ENCODE results near the gene FXYD1. TPM values are rescaled to one million over a fixed set of nuclear protein-coding genes. Genes with fewer than 3 reads are reported as not detected.

FXYD1 gene
- total and polyA plus RNA-seq, 10 donors = 0.83 to 18.1 (median 10.8) TPM; not detected in 1

DNA sequence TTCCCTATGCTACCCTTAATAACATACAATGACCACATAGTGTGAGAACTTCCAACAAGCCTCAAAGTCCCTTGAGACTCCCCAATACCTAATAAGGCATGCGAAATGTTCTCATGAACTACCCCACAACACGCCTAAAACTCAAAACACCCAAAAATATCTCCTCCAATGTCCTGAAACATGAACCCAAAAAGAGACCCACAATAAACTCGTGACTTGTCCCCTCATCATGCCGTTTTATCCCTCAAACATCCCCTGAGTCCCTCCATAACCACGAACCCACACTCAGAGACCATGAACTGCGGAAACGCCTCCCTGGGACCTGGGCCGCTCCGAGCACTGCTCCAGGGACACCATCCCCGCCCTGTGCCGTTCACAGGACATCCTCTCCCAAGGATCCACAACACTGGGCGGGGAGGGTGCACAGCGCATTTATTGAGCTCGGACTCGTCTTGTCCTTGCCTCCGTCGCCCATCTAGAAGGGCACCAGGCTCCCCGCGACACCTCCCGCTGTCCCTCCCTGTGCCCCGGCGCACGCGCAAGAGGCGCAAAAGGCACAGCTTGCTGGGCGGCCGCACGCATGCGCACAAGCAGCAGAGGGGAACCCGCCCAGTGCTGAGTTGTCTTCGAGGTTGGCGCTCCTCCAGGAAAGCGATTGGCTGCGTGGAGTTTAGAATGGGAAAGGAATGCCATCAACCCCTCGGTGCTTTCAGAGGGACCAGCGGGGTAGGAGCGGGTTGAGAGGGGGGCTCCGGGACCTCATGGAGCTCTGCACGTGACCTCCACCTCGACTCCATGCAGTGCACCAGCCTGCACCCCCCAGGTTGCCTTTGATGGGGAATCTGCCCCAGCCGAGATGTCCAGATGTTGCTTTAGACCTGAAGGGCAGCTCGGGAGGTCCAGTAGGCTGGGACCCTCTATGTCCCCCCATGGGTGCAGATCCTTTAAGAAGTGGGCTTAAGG is 14.2 kb upstream of the FXYD1 start:
- H3K27ac ChIP-seq = peak overlapping the region; percentile 48 to 90 (median 84)
- TF ChIP-seq POLR2A (IDR thresholded peaks at IDR 0.05) (peak in 1 of 3 donors; percentile 15), POLR2AphosphoS5 (IDR thresholded peaks at IDR 0.05) (peak; percentile 97 to 99 (median 98))
- TF ChIP-seq, protein P1, sequence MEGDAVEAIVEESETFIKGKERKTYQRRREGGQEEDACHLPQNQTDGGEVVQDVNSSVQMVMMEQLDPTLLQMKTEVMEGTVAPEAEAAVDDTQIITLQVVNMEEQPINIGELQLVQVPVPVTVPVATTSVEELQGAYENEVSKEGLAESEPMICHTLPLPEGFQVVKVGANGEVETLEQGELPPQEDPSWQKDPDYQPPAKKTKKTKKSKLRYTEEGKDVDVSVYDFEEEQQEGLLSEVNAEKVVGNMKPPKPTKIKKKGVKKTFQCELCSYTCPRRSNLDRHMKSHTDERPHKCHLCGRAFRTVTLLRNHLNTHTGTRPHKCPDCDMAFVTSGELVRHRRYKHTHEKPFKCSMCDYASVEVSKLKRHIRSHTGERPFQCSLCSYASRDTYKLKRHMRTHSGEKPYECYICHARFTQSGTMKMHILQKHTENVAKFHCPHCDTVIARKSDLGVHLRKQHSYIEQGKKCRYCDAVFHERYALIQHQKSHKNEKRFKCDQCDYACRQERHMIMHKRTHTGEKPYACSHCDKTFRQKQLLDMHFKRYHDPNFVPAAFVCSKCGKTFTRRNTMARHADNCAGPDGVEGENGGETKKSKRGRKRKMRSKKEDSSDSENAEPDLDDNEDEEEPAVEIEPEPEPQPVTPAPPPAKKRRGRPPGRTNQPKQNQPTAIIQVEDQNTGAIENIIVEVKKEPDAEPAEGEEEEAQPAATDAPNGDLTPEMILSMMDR (IDR thresholded peaks at IDR 0.05 in 8 of 11, conservative IDR thresholded peaks at IDR 0.05 in 3 of 11) = no peak
- H3K4me1 ChIP-seq = peaks cover 9 to 45% (median 30%) of the 10 kb centered on the region in 6 donors
- no peaks in the 10 kb centered on the region for H3K9me3 ChIP-seq
- no peaks in the 10 kb centered on the region for H3K36me3 ChIP-seq
- DNase-seq = peak; percentile 95
- H3K27me3 ChIP-seq (replicated peaks in 1 of 7) = no peaks in the 10 kb centered on the region
- WGBS, 5 donors = 10 to 20% (median 15%) methylated on average over 23 to 42 of the region's 42 CpGs
- intact Hi-C loops (cut with DNase I; ENCODE audit: low total_unique reads) = no loop called here
- peak overlapping the region; percentile 30 to 75 (median 46) for H3K4me3 ChIP-seq

DNA sequence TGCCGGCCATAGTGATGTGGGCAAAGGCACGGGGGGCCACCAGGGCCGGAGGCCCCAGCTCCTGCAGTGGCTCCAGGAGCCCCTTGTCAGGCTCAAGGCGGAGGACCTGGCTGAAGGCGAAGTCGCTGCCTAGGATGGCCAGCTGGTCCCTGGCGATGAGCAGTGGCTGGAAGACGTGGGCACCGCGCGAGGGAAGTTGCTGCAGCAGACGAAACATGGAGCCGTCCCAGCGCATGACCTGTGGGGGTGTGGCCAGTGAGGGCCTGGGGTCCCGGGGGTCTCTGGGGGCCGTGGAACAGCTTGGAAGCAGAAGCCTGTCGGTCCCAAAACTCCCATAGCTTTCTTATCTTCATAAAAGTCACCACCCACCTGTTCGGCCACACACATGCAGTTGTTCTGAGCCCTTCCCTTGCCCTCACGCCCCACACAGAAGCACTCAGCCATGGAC is 13.3 kb upstream of the FXYD1 start:
- no peak for TF ChIP-seq POLR2A (IDR thresholded peaks at IDR 0.05)
- no peak for TF ChIP-seq POLR2AphosphoS5 (IDR thresholded peaks at IDR 0.05)
- TF ChIP-seq, protein P1 (IDR thresholded peaks at IDR 0.05 in 8 of 11, conservative IDR thresholded peaks at IDR 0.05 in 3 of 11) = no peak
- WGBS, 5 donors = 83 to 93% (median 85%) methylated on average over 19 of the region's 19 CpGs
- H3K27me3 ChIP-seq (replicated peaks in 1 of 7) = no peaks in the 10 kb centered on the region

DNA sequence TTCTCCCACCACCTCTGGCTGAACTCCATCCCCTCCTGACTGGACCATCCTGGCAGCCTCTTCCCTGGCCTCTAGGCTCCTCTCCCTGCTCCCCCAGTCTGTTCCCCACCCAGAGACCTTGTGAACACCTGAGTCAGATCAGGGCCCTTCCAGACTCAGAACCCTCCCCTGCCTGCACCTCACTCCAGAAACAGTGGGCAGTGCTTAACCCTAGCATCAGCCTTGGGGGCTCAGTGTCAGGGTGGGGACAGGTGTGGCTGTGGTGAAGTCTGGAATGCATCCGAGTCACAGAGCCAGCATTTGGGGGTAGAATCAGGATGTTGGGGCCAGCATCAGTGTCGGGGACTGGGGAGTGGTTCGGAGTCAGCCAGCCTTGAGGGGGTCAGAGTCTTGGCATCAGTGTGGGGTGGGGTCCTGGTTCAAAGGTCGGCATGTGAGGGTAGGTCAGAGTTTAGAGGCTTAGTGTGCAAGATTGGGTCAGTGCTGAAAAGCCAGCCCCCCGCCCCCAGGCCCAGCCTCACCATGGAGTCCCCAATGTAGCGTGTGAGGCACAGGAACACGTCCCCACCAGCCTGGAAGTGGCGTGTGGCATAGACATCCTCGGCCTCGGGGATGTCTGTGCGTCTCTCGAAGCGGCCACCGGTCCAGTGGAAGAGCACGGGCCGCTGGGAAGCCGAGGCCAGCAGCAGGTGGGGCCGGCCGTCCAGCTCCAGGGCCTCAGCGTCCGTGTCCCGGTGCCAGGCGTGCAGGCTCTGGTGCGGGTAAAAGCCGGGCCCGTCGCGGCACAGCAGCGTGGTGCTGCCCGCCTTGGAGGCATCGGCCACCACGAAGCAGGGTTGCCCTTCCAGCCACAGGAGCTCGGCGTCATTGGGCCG is 12.6 kb upstream of the FXYD1 start:
- H3K27me3 ChIP-seq (replicated peaks in 1 of 7) = no peaks in the 10 kb centered on the region
- DNase-seq = no peak
- no peaks in the 10 kb centered on the region for H3K36me3 ChIP-seq
- no peaks in the 10 kb centered on the region for H3K9me3 ChIP-seq
- H3K27ac ChIP-seq = peak overlapping the region in 1 of 8 donors; percentile 88
- H3K4me3 ChIP-seq = no peak overlapping the region
- 89 to 95% (median 90%) methylated on average over 9 to 35 of the region's 35 CpGs for WGBS, 5 donors
- intact Hi-C loops (cut with DNase I; ENCODE audit: low total_unique reads) = no loop called here
- peaks cover 9 to 32% (median 24%) of the 10 kb centered on the region in 6 donors for H3K4me1 ChIP-seq
- TF ChIP-seq POLR2A (IDR thresholded peaks at IDR 0.05) = no peak
- TF ChIP-seq, protein P1 (IDR thresholded peaks at IDR 0.05 in 8 of 11, conservative IDR thresholded peaks at IDR 0.05 in 3 of 11) = no peak

More for the DNA sequence above, 13.3 kb upstream of the FXYD1 start:
- peak; percentile 78 for DNase-seq
- no peak overlapping the region for H3K4me3 ChIP-seq
- no peaks in the 10 kb centered on the region for H3K9me3 ChIP-seq
- H3K36me3 ChIP-seq = no peaks in the 10 kb centered on the region
- intact Hi-C loops (cut with DNase I; ENCODE audit: low total_unique reads) = no loop called here
- H3K27ac ChIP-seq = peak overlapping the region in 3 of 8 donors; percentile 84 to 88 (median 87)
- peaks cover 9 to 37% (median 27%) of the 10 kb centered on the region in 6 donors for H3K4me1 ChIP-seq

All from spleen (tissue), 11 donors.